ENCODE measurements around the gene TRMT11. TPM values are rescaled to one million over a fixed set of nuclear protein-coding genes. Genes with fewer than 3 reads are reported as not detected.
"Not testable (repeated sequence)": the region's sequence is repeated elsewhere in the genome, so short reads cannot be mapped to it uniquely, and the experiment has no call there.

TRMT11 gene
- total and polyA plus RNA-seq, 9 of the 15 experiments (the other 6 are each of a cell fraction or from before 2014, with no cell fraction given) = 38.8 to 88.0 (median 59.8) TPM

- H3K79me2 ChIP-seq (ENCODE audit: control insufficient read depth, insufficient read depth, low read length); H3K9ac ChIP-seq (ENCODE audit: insufficient read depth in 1 of 2, low read depth in 2 of 2, low read length in 2 of 2); H3K27ac ChIP-seq (ENCODE audit: extremely low read depth, low read depth, low read length); BruUV-seq (replicated peaks); FAIRE-seq; H3K4me2 ChIP-seq (ENCODE audit: insufficient read depth, low read length); H4K20me1 ChIP-seq (replicated peaks; ENCODE audit: control insufficient read depth, insufficient read depth, low read length); H3K4me3 ChIP-seq; H3K9me3 ChIP-seq (replicated peaks; ENCODE audit: control insufficient read depth, insufficient read depth, low read depth, low read length); in situ Hi-C loops (cut with MboI); intact Hi-C loops (cut with micrococcal nuclease); DNase-seq (ENCODE audit: extremely low read depth in 1 of 4, low spot score in 3 of 4); H2AFZ ChIP-seq (ENCODE audit: low read depth, low read length); CTCF ChIA-PET (ENCODE audit: low intra/inter-chr PET ratio); H3K27me3 ChIP-seq (ENCODE audit: control insufficient read depth in 2 of 2, insufficient read depth in 2 of 2, low read length in 2 of 2); POLR2A ChIA-PET; H3K9me1 ChIP-seq (ENCODE audit: control insufficient read depth, insufficient read depth, low read length); ATAC-seq: not testable (repeated sequence)
- TF ChIP-seq ZNF146 (CRISPR knock-in tag; IDR thresholded peaks at IDR 0.05; ENCODE audit: unreplicated experiment) (peak; percentile 82), KDM1A (IDR thresholded peaks at IDR 0.05) (peak; percentile 18 to 31; a peak in 1 of 4 replicates), BCOR (IDR thresholded peaks at IDR 0.05) (peak; percentile 54)
- WGBS (ENCODE audit: insufficient coverage, low coverage, missing lambda C conversion rate) = 94% methylated on average over 2 of the region's 3 CpGs
- H3K4me1 ChIP-seq (replicated peaks in 1 of 2; ENCODE audit: control insufficient read depth in 2 of 2, insufficient read depth in 2 of 2, low read length in 2 of 2) = peaks cover 9 to 41% of the 10 kb centered on the region in 2 experiments
- H3K36me3 ChIP-seq (ENCODE audit: control insufficient read depth, insufficient read depth, low read length) = peaks cover 26% of the 10 kb centered on the region; the same call in 1 of the 3 replicates
Observed at GRCh38 chr6:126058085-126058484, 71.7 kb downstream of the TRMT11 start.

- no TSS peak for BruUV-seq (replicated peaks)
- Histone ChIP-seq H3K9me3 (replicated peaks; ENCODE audit: control insufficient read depth, insufficient read depth, low read depth, low read length) (no peaks in the 10 kb centered on the region), H3K9ac (ENCODE audit: insufficient read depth in 1 of 2, low read depth in 2 of 2, low read length in 2 of 2) (no peak overlapping the region), H3K9me1 (ENCODE audit: control insufficient read depth, insufficient read depth, low read length) (no peaks in the 10 kb centered on the region), H3K79me2 (ENCODE audit: control insufficient read depth, insufficient read depth, low read length) (no peaks in the 10 kb centered on the region), H2AFZ (ENCODE audit: low read depth, low read length) (no peak overlapping the region), H3K4me1 (replicated peaks in 1 of 2; ENCODE audit: control insufficient read depth in 2 of 2, insufficient read depth in 2 of 2, low read length in 2 of 2) (peaks cover 14 to 32% of the 10 kb centered on the region in 2 experiments), H3K27me3 (ENCODE audit: control insufficient read depth in 2 of 2, insufficient read depth in 2 of 2, low read length in 2 of 2) (no peaks in the 10 kb centered on the region), H3K36me3 (ENCODE audit: control insufficient read depth, insufficient read depth, low read length) (peaks cover 21% of the 10 kb centered on the region; the same call in 1 of the 3 replicates), H3K27ac (ENCODE audit: extremely low read depth, low read depth, low read length) (no peak overlapping the region), H3K4me2 (ENCODE audit: insufficient read depth, low read length) (no peak overlapping the region), H4K20me1 (replicated peaks; ENCODE audit: control insufficient read depth, insufficient read depth, low read length) (no peaks in the 10 kb centered on the region), H3K4me3 (no peak overlapping the region)
- intact Hi-C loops (cut with micrococcal nuclease) (no loop called here), in situ Hi-C loops (cut with MboI) (no loop called here)
- ChIA-PET POLR2A (no interaction called here), CTCF (ENCODE audit: low intra/inter-chr PET ratio) (no interaction called here)
- FAIRE-seq (no peak), DNase-seq (ENCODE audit: extremely low read depth in 1 of 4, low spot score in 3 of 4) (no peak), ATAC-seq (no peak)
- WGBS (ENCODE audit: insufficient coverage, low coverage, missing lambda C conversion rate) = 92% methylated on average over 5 of the region's 5 CpGs
- TF ChIP-seq CBX2 (IDR thresholded peaks at IDR 0.05; ENCODE audit: insufficient read depth, low read length, poor library complexity, severe bottlenecking) = no peak
- TF ChIP-seq ZNF184 (CRISPR knock-in tag; IDR thresholded peaks at IDR 0.05) = no peak
- no peak for TF ChIP-seq HLTF (IDR thresholded peaks at IDR 0.05)
- TF ChIP-seq SAFB2 (IDR thresholded peaks at IDR 0.05; ENCODE audit: borderline replicate concordance, low read depth, low read length, severe bottlenecking) = no peak
- no peak for TF ChIP-seq KLF10 (CRISPR knock-in tag; IDR thresholded peaks at IDR 0.05)
- no peak for TF ChIP-seq ZNF121 (CRISPR knock-in tag; conservative IDR thresholded peaks at IDR 0.05)
- no peak for TF ChIP-seq RCOR1 (IDR thresholded peaks at IDR 0.05; ENCODE audit: borderline replicate concordance in 1 of 2, low read depth in 2 of 2, low read length in 2 of 2)
- TF ChIP-seq ZNF449 (CRISPR knock-in tag; IDR thresholded peaks at IDR 0.05) = no peak
- TF ChIP-seq FOXO4 (CRISPR knock-in tag; IDR thresholded peaks at IDR 0.05) = no peak
- TF ChIP-seq MLX (CRISPR knock-in tag; conservative IDR thresholded peaks at IDR 0.05) = no peak
Observed at GRCh38 chr6:126060400-126060799, 74.1 kb downstream of the TRMT11 start.

Data from K562 (cell line).